ENCODE data around the gene ZSCAN12. TPM values are rescaled to one million over a fixed set of nuclear protein-coding genes. Genes with fewer than 3 reads are reported as not detected.
"Not testable (repeated sequence)": the region's sequence is repeated elsewhere in the genome, so short reads cannot be mapped to it uniquely, and the experiment has no call there.

ZSCAN12 gene
- 10 to 100 TPM in 1 of 2 donors, 1 to 10 TPM in 1; 5.8 to 17.7 TPM for total RNA-seq
- polyA plus RNA-seq: 1 to 10 TPM; 1.4 to 1.8 TPM
- long read RNA-seq, donor 1, full-length matches to known transcripts: 1 of 1 reads
- long read RNA-seq, donor 1, partial matches to known transcripts: 0 of 1 reads
- long read RNA-seq, donor 1, other reads (novel, unspliced or antisense): 0 of 1 reads
- long read RNA-seq, donor 2: 0 reads
- long read RNA-seq, donor 3: 0 reads
- long read RNA-seq, donor 4: 0 reads
- long read RNA-seq, donor 5, partial matches to known transcripts: 7 of 8 reads
- long read RNA-seq, donor 5, other reads (novel, unspliced or antisense): 0 of 8 reads

DNA sequence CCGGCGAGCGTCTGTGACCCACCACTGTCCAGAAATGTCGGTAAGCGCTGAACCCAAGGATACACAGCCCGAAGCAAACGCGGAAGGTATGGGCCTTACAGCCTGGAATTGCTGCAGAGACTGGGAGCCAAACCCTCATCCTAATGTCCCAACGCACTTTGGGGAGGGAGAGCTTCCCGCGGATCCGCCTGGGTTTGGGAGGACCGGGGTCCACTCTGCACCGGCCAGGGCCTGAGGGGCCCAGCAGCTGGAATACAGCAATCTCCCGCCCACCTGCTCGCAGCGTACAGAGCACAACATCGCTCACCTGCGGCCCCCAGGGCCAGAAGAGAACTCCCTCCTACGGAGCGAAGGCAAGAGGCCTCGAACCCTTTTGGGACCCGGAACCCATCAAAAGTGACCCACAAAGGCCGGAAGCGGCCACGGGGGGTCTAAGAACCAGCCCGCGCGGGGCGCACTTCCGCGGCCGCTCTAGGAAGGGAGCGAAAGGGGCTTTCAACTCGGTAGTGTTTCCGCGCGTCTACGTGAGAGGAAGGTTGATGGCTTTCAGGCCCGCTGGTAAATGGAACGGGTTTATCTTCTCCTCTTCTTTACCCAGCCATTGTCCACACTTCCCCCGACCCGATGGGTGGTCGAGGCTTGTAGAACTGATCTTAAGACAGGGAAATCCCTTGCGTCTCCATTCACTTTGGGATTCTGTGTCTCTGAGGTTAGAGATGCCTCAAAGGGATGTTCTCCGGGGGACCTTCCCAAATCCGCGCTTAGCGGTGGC, at the start of gene ZSCAN12:
Gene ZSCAN12, minus strand, starts transcription at position 398 of the 772 bp plus-strand sequence. CDS start 1,342 bp downstream, outside the sequence.
- Histone ChIP-seq H3K4me3 (peak within 1 kb of the TSS; percentile 81), H3K9ac (ENCODE audit: insufficient read depth in 1 of 2, low read length in 2 of 2) (peak within 1 kb of the TSS; percentile 71 to 88), H3K9me3 (ENCODE audit: control insufficient read depth in 4 of 4, insufficient read depth in 3 of 4, low read length in 3 of 4) (no peaks in the 10 kb centered on the region), H3K27ac (ENCODE audit: low read depth in 1 of 2, low read length in 1 of 2) (peak within 1 kb of the TSS in 1 of 2 donors; percentile 37), H3K27me3 (ENCODE audit: control insufficient read depth in 3 of 3, insufficient read depth in 3 of 3, low read length in 2 of 3) (peaks cover 0 to 6% (median 0%) of the 10 kb centered on the region in 3 donors), H3K36me3 (ENCODE audit: control insufficient read depth in 4 of 4, insufficient read depth in 4 of 4, low read length in 4 of 4) (peaks cover 0 to 18% (median 10%) of the 10 kb centered on the region in 4 donors), H3K4me1 (ENCODE audit: control insufficient read depth in 5 of 5, insufficient read depth in 5 of 5, low read length in 5 of 5) (peaks cover 0 to 14% (median 7%) of the 10 kb centered on the region in 5 donors)
- WGBS, 2 donors: 1% methylated on average over 49 of the region's 49 CpGs
- TF ChIP-seq, protein P1, sequence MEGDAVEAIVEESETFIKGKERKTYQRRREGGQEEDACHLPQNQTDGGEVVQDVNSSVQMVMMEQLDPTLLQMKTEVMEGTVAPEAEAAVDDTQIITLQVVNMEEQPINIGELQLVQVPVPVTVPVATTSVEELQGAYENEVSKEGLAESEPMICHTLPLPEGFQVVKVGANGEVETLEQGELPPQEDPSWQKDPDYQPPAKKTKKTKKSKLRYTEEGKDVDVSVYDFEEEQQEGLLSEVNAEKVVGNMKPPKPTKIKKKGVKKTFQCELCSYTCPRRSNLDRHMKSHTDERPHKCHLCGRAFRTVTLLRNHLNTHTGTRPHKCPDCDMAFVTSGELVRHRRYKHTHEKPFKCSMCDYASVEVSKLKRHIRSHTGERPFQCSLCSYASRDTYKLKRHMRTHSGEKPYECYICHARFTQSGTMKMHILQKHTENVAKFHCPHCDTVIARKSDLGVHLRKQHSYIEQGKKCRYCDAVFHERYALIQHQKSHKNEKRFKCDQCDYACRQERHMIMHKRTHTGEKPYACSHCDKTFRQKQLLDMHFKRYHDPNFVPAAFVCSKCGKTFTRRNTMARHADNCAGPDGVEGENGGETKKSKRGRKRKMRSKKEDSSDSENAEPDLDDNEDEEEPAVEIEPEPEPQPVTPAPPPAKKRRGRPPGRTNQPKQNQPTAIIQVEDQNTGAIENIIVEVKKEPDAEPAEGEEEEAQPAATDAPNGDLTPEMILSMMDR (IDR thresholded peaks at IDR 0.05; ENCODE audit: control extremely low read depth, extremely low read depth): peak; percentile 11
- DNase-seq: peak; percentile 91 to 95 (median 92)
- ATAC-seq (ENCODE audit: insufficient read depth, low FRiP score): peak; percentile 98

DNA sequence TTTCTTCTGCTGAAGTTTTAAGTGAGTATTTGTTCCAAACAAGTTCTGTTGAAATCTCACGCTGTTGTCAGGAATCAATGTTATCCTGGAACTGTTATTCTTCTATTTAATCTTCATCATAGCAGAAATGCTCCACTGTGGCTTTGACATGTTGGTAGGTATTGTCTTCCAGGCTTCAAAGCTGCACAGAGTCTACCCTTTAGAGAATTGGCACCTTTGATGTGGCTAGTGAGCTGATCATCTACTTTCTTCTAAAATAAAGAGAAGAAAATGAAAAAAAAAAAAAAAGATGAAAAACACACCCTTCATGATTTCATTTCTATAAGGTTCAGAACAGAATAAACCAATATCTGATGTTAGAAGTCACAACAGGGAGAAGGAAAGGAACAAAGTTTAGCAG, 49.5 kb upstream of the ZSCAN12 start:
- TF ChIP-seq, protein P1 (IDR thresholded peaks at IDR 0.05; ENCODE audit: control extremely low read depth, extremely low read depth): no peak
- ATAC-seq (ENCODE audit: insufficient read depth, low FRiP score) (no peak), DNase-seq (no peak)
- Histone ChIP-seq H3K27me3 (ENCODE audit: control insufficient read depth in 3 of 3, insufficient read depth in 3 of 3, low read length in 2 of 3) (no peaks in the 10 kb centered on the region), H3K9me3 (ENCODE audit: control insufficient read depth in 4 of 4, insufficient read depth in 3 of 4, low read length in 3 of 4) (peaks cover 0 to 10% (median 0%) of the 10 kb centered on the region in 4 donors), H3K9ac (ENCODE audit: insufficient read depth in 1 of 2, low read length in 2 of 2) (no peak overlapping the region), H3K4me3 (no peak overlapping the region), H3K4me1 (ENCODE audit: control insufficient read depth in 5 of 5, insufficient read depth in 5 of 5, low read length in 5 of 5) (peaks cover 0 to 5% (median 0%) of the 10 kb centered on the region in 5 donors), H3K27ac (ENCODE audit: low read depth in 1 of 2, low read length in 1 of 2) (no peak overlapping the region), H3K36me3 (ENCODE audit: control insufficient read depth in 4 of 4, insufficient read depth in 4 of 4, low read length in 4 of 4) (no peaks in the 10 kb centered on the region)
- WGBS, 2 donors: 92 to 93% methylated on average over 1 of the region's 1 CpG

DNA sequence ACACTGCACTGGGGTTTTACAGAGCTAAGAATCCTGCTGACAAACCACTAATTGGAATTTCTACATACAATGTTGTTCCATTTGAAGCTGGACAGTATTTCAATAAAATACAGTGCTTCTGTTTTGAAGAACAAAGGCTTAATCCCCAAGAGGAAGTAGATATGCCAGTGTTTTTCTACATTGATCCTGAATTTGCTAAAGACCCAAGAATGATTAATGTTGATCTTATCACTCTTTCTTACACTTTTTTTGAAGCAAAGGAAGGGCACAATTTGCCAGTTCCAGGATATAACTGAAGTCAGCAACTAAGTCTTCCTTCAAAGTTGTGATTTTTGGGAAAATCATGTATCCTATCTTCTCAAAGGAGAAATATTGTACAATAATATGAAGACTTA, 48.0 kb upstream of the ZSCAN12 start:
- not testable (repeated sequence) for H3K27me3 ChIP-seq (ENCODE audit: control insufficient read depth in 3 of 3, insufficient read depth in 3 of 3, low read length in 2 of 3); H3K27ac ChIP-seq (ENCODE audit: low read depth in 1 of 2, low read length in 1 of 2); ATAC-seq (ENCODE audit: insufficient read depth, low FRiP score); H3K9ac ChIP-seq (ENCODE audit: insufficient read depth in 1 of 2, low read length in 2 of 2); H3K4me1 ChIP-seq (ENCODE audit: control insufficient read depth in 5 of 5, insufficient read depth in 5 of 5, low read length in 5 of 5); H3K4me3 ChIP-seq; H3K36me3 ChIP-seq (ENCODE audit: control insufficient read depth in 4 of 4, insufficient read depth in 4 of 4, low read length in 4 of 4); DNase-seq
- peaks cover 0 to 12% (median 0%) of the 10 kb centered on the region in 4 donors for H3K9me3 ChIP-seq (ENCODE audit: control insufficient read depth in 4 of 4, insufficient read depth in 3 of 4, low read length in 3 of 4)
